HG02870 (cell line): Measurements from ENCODE around the gene ETS2.
A peak's percentile ranks its signal among the peaks of the same experiment; 100 is the strongest.

Experiments used
- ATAC-seq: cut with Tn5 transposase; IDR thresholded peaks from one replicate; pipeline ENCODE4 v1.9.1; 2021; ENCODE audit warnings: mild to moderate bottlenecking, moderate library complexity; ENCODE audit not compliant: unreplicated experiment

The ETS2 gene

DNA sequence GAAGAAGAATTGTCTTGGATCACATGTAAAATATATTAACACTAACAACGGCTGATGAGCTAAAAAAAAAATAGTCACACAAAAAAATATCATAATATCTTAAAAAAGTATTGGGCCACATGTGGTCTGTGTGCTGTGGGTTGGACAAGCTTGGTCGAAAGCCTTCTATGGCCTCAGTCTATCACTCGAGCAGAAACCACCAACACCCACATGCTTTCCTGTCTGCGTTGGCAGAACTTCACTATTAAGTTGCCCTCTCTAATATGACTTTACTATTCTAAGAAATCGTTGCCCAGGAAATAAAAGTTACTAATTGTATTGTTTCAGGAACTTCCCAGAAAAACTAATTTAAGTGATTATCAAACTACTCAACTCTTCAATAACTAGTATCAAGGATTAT is 28.2 kb upstream of the ETS2 start:
- no peak for ATAC-seq

DNA sequence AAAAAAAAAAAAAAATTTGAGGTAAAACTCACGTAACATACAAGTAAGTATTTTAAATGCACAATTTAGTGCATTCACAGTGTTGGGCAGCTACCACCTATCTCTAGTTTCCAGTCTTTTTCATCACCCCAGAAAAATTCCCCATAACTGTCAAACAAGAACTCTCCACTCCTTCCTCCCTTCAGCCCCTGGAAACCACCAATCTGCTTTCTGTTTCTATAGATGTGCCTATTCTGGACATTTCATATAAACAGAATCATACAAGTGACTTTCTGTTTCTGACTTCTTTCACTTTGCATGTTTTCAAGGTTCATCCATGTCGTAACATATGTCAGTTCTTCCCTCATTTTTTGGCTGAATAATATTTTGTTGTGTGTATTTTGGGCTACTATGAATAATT is 24.9 kb upstream of the ETS2 start:
- ATAC-seq, result peak; percentile 74

- ATAC-seq, result no peak
These were observed 21.1 kb upstream of the ETS2 start for GRCh38 chr21:38784458-38785266.

- no peak for ATAC-seq
These were observed 20.2 kb upstream of the ETS2 start for GRCh38 chr21:38785483-38785882.

- ATAC-seq, result no peak
These were observed 18.7 kb upstream of the ETS2 start for GRCh38 chr21:38787016-38787415.

DNA sequence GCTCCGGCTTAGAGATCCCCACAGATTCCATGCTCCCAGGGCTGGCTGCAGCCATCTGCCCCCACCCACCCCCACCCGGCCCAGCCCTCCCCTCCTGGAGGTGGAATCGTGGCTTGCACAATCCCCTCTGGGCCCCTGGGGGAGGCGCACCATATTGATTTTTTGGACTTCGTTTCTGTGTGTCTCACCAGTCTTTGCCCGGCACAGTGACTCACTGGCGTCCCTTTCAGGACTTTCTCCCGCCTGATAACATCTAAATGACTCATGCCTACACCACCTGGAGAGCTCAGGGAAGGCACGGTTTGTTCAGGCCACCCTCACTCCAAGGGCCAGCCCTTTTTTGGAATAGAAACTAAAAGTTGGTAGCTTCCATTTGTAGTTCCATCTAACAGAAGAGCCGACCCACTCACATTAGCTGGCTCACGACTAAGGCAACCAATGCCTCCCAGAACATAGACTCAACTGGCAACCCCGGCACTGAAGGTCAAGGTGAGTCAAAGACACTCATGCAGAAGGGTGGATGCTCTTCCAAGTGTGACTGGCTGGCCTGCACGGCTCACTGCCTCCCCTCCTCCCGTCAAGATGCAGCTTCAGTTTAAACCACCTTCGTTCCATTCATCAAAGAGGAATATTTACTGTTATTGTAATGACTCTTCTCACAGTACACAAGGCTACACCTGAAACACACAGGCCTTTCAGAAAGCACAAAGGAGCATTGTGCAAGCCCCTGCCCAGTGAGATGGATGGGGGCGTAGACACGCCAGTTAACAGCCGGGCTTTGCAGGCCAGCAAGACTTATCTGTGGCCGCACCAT is 18.1 kb upstream of the ETS2 start:
- ATAC-seq, result no peak

- no peak for ATAC-seq
These were observed 17.3 kb upstream of the ETS2 start for GRCh38 chr21:38788275-38788905.

DNA sequence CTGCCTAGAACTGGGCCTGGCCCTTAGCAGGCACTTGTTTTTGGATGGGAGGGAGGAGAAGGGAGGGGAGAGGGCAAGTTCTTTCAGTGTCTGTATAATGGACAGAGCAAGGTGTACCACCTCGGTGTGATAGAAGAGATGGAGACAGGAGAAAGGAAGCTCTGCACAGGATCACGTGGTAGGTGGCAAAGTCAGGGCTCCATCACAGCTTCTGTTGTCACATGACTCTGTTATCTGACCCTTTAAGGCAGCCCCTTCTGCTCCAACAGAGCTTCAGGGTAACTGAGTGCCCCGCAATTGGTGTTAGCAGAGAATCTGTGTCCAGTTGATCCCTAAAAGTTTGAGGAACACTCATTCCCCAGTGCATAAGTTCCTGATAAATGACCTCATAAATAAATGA is 16.5 kb upstream of the ETS2 start:
- ATAC-seq, result no peak

- no peak for ATAC-seq
These were observed 15.7 kb upstream of the ETS2 start for GRCh38 chr21:38790059-38790458.

DNA sequence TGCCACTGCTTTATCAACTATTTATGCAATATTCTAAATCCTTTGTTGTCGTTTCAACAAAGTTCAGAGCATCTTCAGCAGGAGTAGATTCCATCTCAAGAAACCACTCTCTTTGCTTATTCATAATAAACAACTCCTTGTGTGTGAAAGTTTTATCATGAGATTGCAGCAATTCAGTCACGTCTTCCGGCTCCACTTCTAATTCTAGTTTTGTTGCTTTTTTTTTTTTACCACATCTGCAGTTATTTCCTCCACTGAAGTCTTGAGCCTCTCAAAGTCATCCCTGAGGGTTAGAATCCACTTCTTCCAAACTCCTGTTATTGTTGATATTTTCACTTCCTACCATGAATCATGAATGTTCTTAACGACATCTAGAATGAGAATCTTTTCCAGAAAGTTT is 14.8 kb upstream of the ETS2 start:
- no peak for ATAC-seq

DNA sequence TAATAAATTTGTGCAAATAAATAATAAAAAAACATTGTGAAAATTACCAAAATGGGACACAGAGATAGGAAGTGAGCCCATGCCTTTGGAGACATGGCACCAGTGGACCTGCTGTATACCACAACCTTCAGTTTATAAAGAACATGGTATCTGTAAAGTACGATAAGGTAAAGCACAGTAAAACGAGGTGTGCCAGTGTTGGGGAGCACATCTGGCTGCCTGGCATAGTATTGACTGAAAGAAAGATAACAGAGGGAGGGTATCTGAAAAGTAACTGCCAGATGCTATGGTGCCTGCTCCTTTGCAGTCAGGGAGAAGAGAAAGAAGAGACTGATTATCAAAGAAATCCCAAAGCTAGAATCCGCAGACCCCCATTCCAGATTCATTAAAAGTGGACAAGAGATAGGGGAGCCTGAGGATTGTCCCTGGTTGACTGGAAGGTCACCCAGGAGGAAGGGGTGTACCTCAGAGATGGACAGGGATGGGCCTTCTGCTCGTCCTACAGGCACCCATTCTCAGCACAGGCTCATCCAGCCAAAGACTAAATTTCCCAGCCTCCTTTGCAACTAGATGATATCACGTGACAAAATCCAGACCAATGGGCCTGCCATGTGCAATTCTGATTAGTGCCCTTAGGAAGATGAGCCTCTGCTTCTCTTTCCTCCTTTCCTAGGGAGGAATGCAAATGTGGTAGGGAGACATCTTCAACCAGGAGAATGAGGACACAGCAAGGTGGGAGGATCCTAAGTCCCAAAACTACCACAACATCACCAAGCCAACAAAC is 12.9 kb upstream of the ETS2 start:
- ATAC-seq, result no peak

DNA sequence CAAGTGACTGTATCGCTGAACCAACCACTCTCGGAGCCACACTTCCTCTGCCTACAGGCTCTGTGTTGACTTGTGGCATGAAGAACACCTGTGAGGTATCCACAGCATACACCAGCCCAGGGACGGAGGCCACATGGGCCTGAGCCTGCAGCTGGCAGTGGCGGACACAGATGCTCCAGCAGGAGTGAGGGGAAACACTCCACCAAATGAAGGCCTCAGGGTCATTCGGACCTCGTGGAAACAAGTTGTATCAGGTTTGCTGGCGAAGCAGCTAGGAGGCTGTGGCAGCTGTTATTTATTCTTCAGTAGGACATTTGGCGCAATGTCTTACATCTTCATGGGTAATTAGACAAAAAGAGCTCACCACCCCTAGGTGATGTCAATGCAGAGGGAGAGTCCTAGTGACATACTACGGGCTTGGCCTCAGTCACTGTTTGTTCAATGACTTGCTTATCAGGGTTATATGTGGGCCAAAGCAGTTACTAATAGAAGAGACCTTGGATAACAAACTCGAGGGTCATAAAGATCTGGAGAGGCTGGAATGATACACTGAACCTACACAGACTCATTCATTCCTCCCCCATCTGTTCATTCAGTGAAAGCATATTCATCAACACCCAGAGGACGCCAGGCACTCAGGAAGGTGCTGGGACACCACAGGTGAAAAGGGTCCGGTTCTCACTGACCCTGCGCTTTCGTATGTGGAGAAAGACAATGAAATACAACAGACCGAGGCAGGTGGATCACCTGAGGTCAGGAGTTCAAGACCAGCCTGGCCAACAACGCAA is 11.6 kb upstream of the ETS2 start:
- no peak for ATAC-seq

- ATAC-seq, result no peak
These were observed 10.8 kb upstream of the ETS2 start for GRCh38 chr21:38794978-38795377.

- no peak for ATAC-seq
These were observed 10.3 kb upstream of the ETS2 start for GRCh38 chr21:38795475-38795874.

DNA sequence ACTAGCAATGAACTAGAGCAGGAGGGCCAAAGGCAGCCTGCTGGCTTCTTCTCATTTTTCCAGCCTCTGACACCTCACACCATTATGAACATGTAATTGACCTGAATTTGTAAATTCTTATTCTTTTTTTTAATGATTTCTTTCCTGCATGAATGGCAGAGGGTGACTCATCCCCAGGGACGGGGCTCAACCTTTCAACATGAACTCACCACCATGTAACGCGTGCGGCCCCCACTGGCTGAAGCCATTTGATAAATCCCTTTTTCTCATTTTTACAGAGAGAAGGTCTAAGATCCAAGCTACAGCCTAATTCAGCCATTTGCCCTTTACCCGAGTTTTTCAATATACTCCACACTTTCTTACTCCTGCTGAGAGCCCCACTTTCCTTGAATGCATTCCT is 9.3 kb upstream of the ETS2 start:
- no peak for ATAC-seq

DNA sequence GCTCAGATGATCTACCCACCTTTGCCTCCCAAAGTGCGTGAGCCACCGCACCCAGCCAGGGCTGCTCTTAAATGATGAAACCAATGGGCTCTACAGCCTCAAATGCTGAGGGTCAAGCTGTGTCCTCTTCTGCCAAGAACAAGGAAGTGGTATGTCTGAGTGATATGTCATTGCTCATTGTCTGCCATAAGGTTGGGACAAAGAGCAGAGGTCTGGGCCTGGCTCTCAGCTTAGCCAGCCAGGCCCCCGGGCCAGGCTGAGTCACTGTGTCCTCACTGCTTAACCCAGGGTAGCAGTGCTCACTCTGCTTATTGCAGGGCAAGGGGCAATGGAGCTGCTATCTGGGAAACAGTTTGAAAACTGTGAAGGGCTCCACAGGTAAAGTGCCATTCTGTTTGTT is 8.3 kb upstream of the ETS2 start:
- no peak for ATAC-seq

- ATAC-seq, result no peak
These were observed 7.6 kb upstream of the ETS2 start for GRCh38 chr21:38798081-38798480.

DNA sequence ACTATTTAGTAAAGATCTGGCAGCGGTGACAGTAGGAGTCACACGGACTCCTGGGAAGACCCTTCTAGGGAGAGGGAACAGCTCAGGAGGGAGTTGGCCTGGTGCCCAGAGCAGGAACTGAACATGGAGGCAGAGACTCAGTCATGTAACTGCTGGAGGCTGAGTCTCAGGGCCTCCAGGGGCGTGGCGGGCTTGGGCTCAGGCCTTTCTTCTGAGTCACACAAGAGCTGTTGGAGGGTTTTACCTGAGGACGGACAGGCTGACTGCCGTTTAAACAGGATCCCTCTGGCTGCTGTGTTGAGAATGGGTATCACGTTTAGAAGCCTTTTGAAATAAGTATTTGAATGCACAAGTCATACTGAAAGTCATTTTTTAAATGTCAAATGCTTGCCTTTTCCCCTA is 7.2 kb upstream of the ETS2 start:
- ATAC-seq, result peak; percentile 78

GRCh38 chr21:38800046-38800758 is 5.5 kb upstream of the ETS2 start:
- ATAC-seq, result no peak
